Activated CD4-positive, alpha-beta T cell treated with anti-CD3 and anti-CD28 coated beads, Interleukin-2, amount 10 ng/mL, durations not matched to agents 7 days and 5 days (primary cell): ENCODE data around the gene AFAP1L2. TPM values are rescaled to one million over a fixed set of nuclear protein-coding genes. Genes with fewer than 3 reads are reported as not detected.

Experiments
- CTCF ChIA-PET: fragments of 350-600 bp; sonication (Branson Sonifier 250); formaldehyde crosslinking; loops from one replicate; lab custom pipeline; 2021; ENCODE audit warnings: antibody characterized with exemption; lab: Charles Lee
- POLR2A ChIA-PET: fragments of 350-600 bp; sonication (Branson Sonifier 250); formaldehyde crosslinking; loops from one replicate; lab custom pipeline; 2021; ENCODE audit warnings: antibody characterized with exemption; lab: Charles Lee
- DNase-seq: peaks from one replicate; pipeline ENCODE4 v3.0.0-alpha.2; 2020
- H3K27ac Mint-ChIP-seq: one replicate; pipeline ENCODE4 v1.8.0; 2021; ENCODE audit warnings: mild to moderate bottlenecking, moderate library complexity, mixed read lengths
- H3K27me3 Mint-ChIP-seq: one replicate; pipeline ENCODE4 v1.8.0; 2021; ENCODE audit warnings: mixed read lengths
- H3K36me3 Mint-ChIP-seq: one replicate; pipeline ENCODE4 v1.8.0; 2021; ENCODE audit warnings: low read depth, mixed read lengths
- H3K4me1 Mint-ChIP-seq: one replicate; pipeline ENCODE4 v1.8.0; 2021; ENCODE audit warnings: mixed read lengths
- H3K4me3 Mint-ChIP-seq: one replicate; pipeline ENCODE4 v1.8.0; 2021; ENCODE audit warnings: mild to moderate bottlenecking, moderate library complexity, mixed read lengths
- H3K9me3 Mint-ChIP-seq: one replicate; pipeline ENCODE4 v1.8.0; 2021; ENCODE audit warnings: mixed read lengths
- total RNA-seq, 2 experiments: library from RNA; stranded (reverse); gene quantifications; one replicate each; pipeline ENCODE4 v1.2.3, GENCODE V29; 2021

AFAP1L2 gene
- total RNA-seq, 2 experiments from 2014 or later: 1.1 to 1.8 TPM

- Mint-ChIP-seq H3K4me3 (no peak overlapping the region), H3K4me1 (peaks cover 9% of the 10 kb centered on the region), H3K9me3 (no peaks in the 10 kb centered on the region), H3K27me3 (peaks cover 50% of the 10 kb centered on the region), H3K27ac (no peak overlapping the region), H3K36me3 (no peaks in the 10 kb centered on the region)
- no peak for DNase-seq
- CTCF ChIA-PET: no interaction called here
- POLR2A ChIA-PET: no interaction called here
Observed at GRCh38 chr10:114406455-114406854, 2.2 kb upstream of the AFAP1L2 start.

- CTCF ChIA-PET: interaction anchor here (0.6 kb wide), 1 partner anchor 35 kb away, joined by 4 read pairs; no protein-coding TSS in a partner anchor
- H3K4me3 Mint-ChIP-seq: no peak overlapping the region
Observed at GRCh38 chr10:114405011-114405350, 679 bp upstream of the AFAP1L2 start.

GRCh38 chr10:114403541-114404161 lies 651 bp downstream of the AFAP1L2 start:
- no peak for DNase-seq
- no peak overlapping the region for H3K27ac Mint-ChIP-seq
- no peaks in the 10 kb centered on the region for H3K9me3 Mint-ChIP-seq
- no peak overlapping the region for H3K4me3 Mint-ChIP-seq
- H3K4me1 Mint-ChIP-seq: peaks cover 9% of the 10 kb centered on the region
- peaks cover 65% of the 10 kb centered on the region for H3K27me3 Mint-ChIP-seq
- H3K36me3 Mint-ChIP-seq: no peaks in the 10 kb centered on the region
- ChIA-PET POLR2A (no interaction called here), CTCF (interaction anchor here (0.9 to 1.4 kb wide), 2 partner anchors 9 to 12 kb away, joined by 3 to 4 read pairs; no protein-coding TSS in a partner anchor)

More at GRCh38 chr10:114405011-114405350, 679 bp upstream of the AFAP1L2 start:
- no peak for DNase-seq
- Mint-ChIP-seq H3K27me3 (peaks cover 57% of the 10 kb centered on the region), H3K27ac (no peak overlapping the region), H3K36me3 (no peaks in the 10 kb centered on the region), H3K4me1 (peaks cover 9% of the 10 kb centered on the region), H3K9me3 (no peaks in the 10 kb centered on the region)
- POLR2A ChIA-PET: no interaction called here

GRCh38 chr10:114402871-114403540 lies 1.3 kb downstream of the AFAP1L2 start:
- Mint-ChIP-seq H3K27ac (no peak overlapping the region), H3K27me3 (peaks cover 70% of the 10 kb centered on the region), H3K36me3 (no peaks in the 10 kb centered on the region), H3K4me1 (peaks cover 13% of the 10 kb centered on the region), H3K4me3 (peak overlapping the region; percentile 42), H3K9me3 (no peaks in the 10 kb centered on the region)
- DNase-seq: no peak
- POLR2A ChIA-PET: no interaction called here
- CTCF ChIA-PET: interaction anchor here (0.9 to 1.4 kb wide), 2 partner anchors 9 to 11 kb away, joined by 3 to 4 read pairs; no protein-coding TSS in a partner anchor

- H3K27ac Mint-ChIP-seq: no peak overlapping the region
- H3K4me3 Mint-ChIP-seq: no peak overlapping the region
- H3K27me3 Mint-ChIP-seq: peaks cover 72% of the 10 kb centered on the region
- H3K9me3 Mint-ChIP-seq: no peaks in the 10 kb centered on the region
- CTCF ChIA-PET: no interaction called here
- DNase-seq: no peak
- H3K36me3 Mint-ChIP-seq: no peaks in the 10 kb centered on the region
- POLR2A ChIA-PET: no interaction called here
- peaks cover 21% of the 10 kb centered on the region for H3K4me1 Mint-ChIP-seq
Observed at GRCh38 chr10:114402233-114402632, 2.1 kb downstream of the AFAP1L2 start.

- Mint-ChIP-seq H3K27me3 (peaks cover 73% of the 10 kb centered on the region), H3K9me3 (no peaks in the 10 kb centered on the region), H3K4me3 (no peak overlapping the region), H3K4me1 (peaks cover 26% of the 10 kb centered on the region), H3K27ac (no peak overlapping the region), H3K36me3 (no peaks in the 10 kb centered on the region)
- ChIA-PET POLR2A (no interaction called here), CTCF (interaction anchor here (0.5 to 0.6 kb wide), 2 partner anchors 22 to 292 kb away, joined by 3 to 5 read pairs; no protein-coding TSS in a partner anchor)
- no peak for DNase-seq
Observed at GRCh38 chr10:114401195-114401791, 3.0 kb downstream of the AFAP1L2 start.

- H3K27ac Mint-ChIP-seq: no peak overlapping the region
- H3K36me3 Mint-ChIP-seq: no peaks in the 10 kb centered on the region
- DNase-seq: no peak
- no peak overlapping the region for H3K4me3 Mint-ChIP-seq
- H3K4me1 Mint-ChIP-seq: peaks cover 26% of the 10 kb centered on the region
- POLR2A ChIA-PET: interaction anchor here (0.6 kb wide), 1 partner anchor 155 kb away, joined by 3 read pairs; no protein-coding TSS in a partner anchor
- no peaks in the 10 kb centered on the region for H3K9me3 Mint-ChIP-seq
- CTCF ChIA-PET: no interaction called here
- H3K27me3 Mint-ChIP-seq: peaks cover 73% of the 10 kb centered on the region
Observed at GRCh38 chr10:114400091-114400490, 4.2 kb downstream of the AFAP1L2 start.

GRCh38 chr10:114399576-114399975 lies 4.7 kb downstream of the AFAP1L2 start:
- Mint-ChIP-seq H3K27ac (no peak overlapping the region), H3K36me3 (no peaks in the 10 kb centered on the region), H3K9me3 (no peaks in the 10 kb centered on the region), H3K27me3 (peaks cover 73% of the 10 kb centered on the region), H3K4me3 (no peak overlapping the region), H3K4me1 (peaks cover 27% of the 10 kb centered on the region)
- no peak for DNase-seq
- POLR2A ChIA-PET: no interaction called here
- CTCF ChIA-PET: no interaction called here

- Mint-ChIP-seq H3K36me3 (no peaks in the 10 kb centered on the region), H3K27ac (no peak overlapping the region), H3K4me3 (no peak overlapping the region), H3K27me3 (peaks cover 74% of the 10 kb centered on the region), H3K9me3 (no peaks in the 10 kb centered on the region), H3K4me1 (peaks cover 29% of the 10 kb centered on the region)
- ChIA-PET POLR2A (no interaction called here), CTCF (interaction anchor here (1.3 to 1.4 kb wide), 2 partner anchors 9 to 95 kb away, joined by 3 to 5 read pairs; no protein-coding TSS in a partner anchor)
- no peak for DNase-seq
Observed at GRCh38 chr10:114398587-114399331, 5.5 kb downstream of the AFAP1L2 start.

GRCh38 chr10:114397651-114398145 lies 6.6 kb downstream of the AFAP1L2 start:
- ChIA-PET POLR2A (no interaction called here), CTCF (interaction anchor here (1.3 to 1.4 kb wide), 2 partner anchors 10 to 94 kb away, joined by 3 to 5 read pairs; no protein-coding TSS in a partner anchor)
- no peaks in the 10 kb centered on the region for H3K9me3 Mint-ChIP-seq
- no peaks in the 10 kb centered on the region for H3K36me3 Mint-ChIP-seq
- DNase-seq: no peak
- peaks cover 67% of the 10 kb centered on the region for H3K27me3 Mint-ChIP-seq
- peaks cover 22% of the 10 kb centered on the region for H3K4me1 Mint-ChIP-seq
- no peak overlapping the region for H3K27ac Mint-ChIP-seq
- no peak overlapping the region for H3K4me3 Mint-ChIP-seq

- Mint-ChIP-seq H3K4me3 (no peak overlapping the region), H3K9me3 (no peaks in the 10 kb centered on the region), H3K36me3 (no peaks in the 10 kb centered on the region), H3K27ac (no peak overlapping the region), H3K27me3 (peaks cover 55% of the 10 kb centered on the region), H3K4me1 (peaks cover 21% of the 10 kb centered on the region)
- ChIA-PET POLR2A (no interaction called here), CTCF (no interaction called here)
- DNase-seq: no peak
Observed at GRCh38 chr10:114396464-114396863, 7.8 kb downstream of the AFAP1L2 start.

- H3K36me3 Mint-ChIP-seq: no peaks in the 10 kb centered on the region
- ChIA-PET POLR2A (no interaction called here), CTCF (no interaction called here)
- no peak overlapping the region for H3K27ac Mint-ChIP-seq
- H3K27me3 Mint-ChIP-seq: peaks cover 45% of the 10 kb centered on the region
- H3K9me3 Mint-ChIP-seq: no peaks in the 10 kb centered on the region
- no peak overlapping the region for H3K4me3 Mint-ChIP-seq
- DNase-seq: no peak
- H3K4me1 Mint-ChIP-seq: peaks cover 21% of the 10 kb centered on the region
Observed at GRCh38 chr10:114395366-114396022, 8.8 kb downstream of the AFAP1L2 start.
